CD14-positive monocyte (primary cell): ENCODE data around the gene ALKAL2. TPM values are rescaled to one million over a fixed set of nuclear protein-coding genes. Genes with fewer than 3 reads are reported as not detected.

Experiments
- DNase-seq, 3 donors: peaks; one replicate each; pipeline ENCODE4 v3.0.0-alpha.2; 2011 to 2022
- H2AFZ ChIP-seq: 2 replicates; pipeline ENCODE4 v1.6.0; 2012; ENCODE audit warnings: mild to moderate bottlenecking, low read depth, low read length, inconsistent platforms; ENCODE audit not compliant: insufficient read depth, poor library complexity, severe bottlenecking
- H3K27ac ChIP-seq, 2 donors: 1 replicate in 1 of 2; 2 replicates in 1 of 2; pipeline ENCODE4 v1.5.1; 2012 to 2013; ENCODE audit warnings: low read length in 2 of 2, control low read depth in 1 of 2, inconsistent platforms in 1 of 2, low read depth in 1 of 2, mild to moderate bottlenecking in 1 of 2
- H3K27me3 ChIP-seq, 2 donors: one replicate each; pipeline versions ENCODE4 v1.6.0 to v1.6.1; 2011 to 2013; ENCODE audit warnings: low read length in 2 of 2; ENCODE audit not compliant: control insufficient read depth in 2 of 2, insufficient read depth in 2 of 2
- H3K36me3 ChIP-seq, 2 donors: replicated peaks in 1 of 2; 1 replicate in 1 of 2; 2 replicates in 1 of 2; pipeline versions ENCODE4 v1.5.1 to v1.6.1; 2012 to 2013; ENCODE audit warnings: low read length in 2 of 2, control low read depth in 1 of 2, inconsistent platforms in 1 of 2, mild to moderate bottlenecking in 1 of 2; ENCODE audit not compliant: insufficient read depth in 2 of 2, control insufficient read depth in 1 of 2
- H3K4me1 ChIP-seq, 2 donors: 1 replicate in 1 of 2; 2 replicates in 1 of 2; pipeline versions ENCODE4 v1.5.1 to v1.6.1; 2012 to 2013; ENCODE audit warnings: low read length in 2 of 2, control low read depth in 1 of 2, inconsistent platforms in 1 of 2, mild to moderate bottlenecking in 1 of 2, moderate library complexity in 1 of 2; ENCODE audit not compliant: insufficient read depth in 2 of 2, control insufficient read depth in 1 of 2
- H3K4me2 ChIP-seq: replicated peaks from 2 replicates; pipeline ENCODE3; 2012; ENCODE audit warnings: low read length, moderate library complexity, mild to moderate bottlenecking; ENCODE audit not compliant: poor library complexity, severe bottlenecking; ENCODE audit errors: extremely low read depth
- H3K4me3 ChIP-seq, 3 experiments: fragments of 200-600 bp in 1 of 3; sonication (generic) in 1 of 3; replicated peaks in 1 of 3; 1 replicate in 2 of 3; 2 replicates in 1 of 3; pipeline ENCODE4 v1.5.1; 2011 to 2013; ENCODE audit warnings: low read length in 3 of 3, mild to moderate bottlenecking in 3 of 3, control low read depth in 2 of 3, low read depth in 2 of 3, inconsistent platforms in 1 of 3, moderate library complexity in 1 of 3
- H3K79me2 ChIP-seq: 2 replicates; pipeline ENCODE4 v1.6.0; 2012; ENCODE audit warnings: mild to moderate bottlenecking, control low read depth, inconsistent platforms, low read length, moderate library complexity; ENCODE audit not compliant: insufficient read depth
- H3K9ac ChIP-seq: 2 replicates; pipeline ENCODE4 v1.6.0; 2017; ENCODE audit warnings: low read length, mild to moderate bottlenecking; ENCODE audit not compliant: insufficient read depth, poor library complexity, severe bottlenecking
- H3K9me3 ChIP-seq, 2 donors: replicated peaks in 1 of 2; 1 replicate in 1 of 2; 2 replicates in 1 of 2; pipeline versions ENCODE4 v1.5.1 to v1.6.1; 2012 to 2013; ENCODE audit warnings: low read length in 2 of 2, control low read depth in 1 of 2; ENCODE audit not compliant: control insufficient read depth in 1 of 2, insufficient read depth in 1 of 2
- H4K20me1 ChIP-seq: 2 replicates; pipeline ENCODE4 v1.6.0; 2012; ENCODE audit warnings: mild to moderate bottlenecking, low read length, control low read depth, moderate library complexity; ENCODE audit not compliant: insufficient read depth
- H3K27ac Mint-ChIP-seq, 7 donors: one replicate each; pipeline ENCODE4 v1.8.0; 2020; ENCODE audit warnings: mild to moderate bottlenecking in 7 of 7, mixed read lengths in 7 of 7, moderate library complexity in 6 of 7, inconsistent platforms in 2 of 7
- H3K27me3 Mint-ChIP-seq, 3 donors: one replicate each; pipeline ENCODE4 v1.8.0; 2021 to 2022; ENCODE audit warnings: low read depth in 3 of 3, mild to moderate bottlenecking in 3 of 3, mixed read lengths in 3 of 3, moderate library complexity in 3 of 3, inconsistent platforms in 1 of 3
- H3K36me3 Mint-ChIP-seq, 2 donors: one replicate each; pipeline ENCODE4 v1.8.0; 2020; ENCODE audit warnings: mixed read lengths in 2 of 2, inconsistent platforms in 1 of 2, mild to moderate bottlenecking in 1 of 2
- H3K4me1 Mint-ChIP-seq: one replicate; pipeline ENCODE4 v1.8.0; 2020; ENCODE audit warnings: mild to moderate bottlenecking, mixed read lengths
- H3K4me3 Mint-ChIP-seq, 2 donors: one replicate each; pipeline ENCODE4 v1.8.0; 2020; ENCODE audit warnings: mild to moderate bottlenecking in 2 of 2, mixed read lengths in 2 of 2, moderate library complexity in 1 of 2
- H3K9me3 Mint-ChIP-seq, 7 donors: one replicate each; pipeline ENCODE4 v1.8.0; 2020 to 2022; ENCODE audit warnings: mixed read lengths in 7 of 7, mild to moderate bottlenecking in 6 of 7, moderate library complexity in 6 of 7, inconsistent platforms in 2 of 7
- WGBS: methylation state at CpG from one replicate; pipeline ENCODE4 v1.1.5; 2013; ENCODE audit warnings: missing lambda C conversion rate; ENCODE audit not compliant: insufficient coverage; 5-methylcytosine and 5-hydroxymethylcytosine counted together
- intact Hi-C, 2 donors: fragments of 100-400 bp; cut with micrococcal nuclease; formaldehyde crosslinking; loops; one replicate each; pipeline versions ENCODE4 v1.15.0 to v1.15.1; 2023
- polyA plus RNA-seq, 3 donors: library from polyadenylated mRNA; depleted of rRNA in 1 of 3; unstranded in 2 of 3; stranded (reverse) in 1 of 3; fragments of 300-500 nt in 2 of 3; fragments of >200 nt in 1 of 3; fragmentation: Illumina TruSeq in 2 of 3; gene quantifications; 1 replicate in 2 of 3; 2 replicates in 1 of 3; pipeline ENCODE4 v1.2.3, GENCODE V29; 2012 to 2021
- TF ChIP-seq, protein P1 (sequence below): fragments of 200-600 bp; IDR thresholded peaks from one replicate; pipeline ENCODE4 v1.8.0; 2022; ENCODE audit warnings: antibody characterized with exemption, mild to moderate bottlenecking

The ALKAL2 gene
- polyA plus RNA-seq, 3 donors = not detected

- no peak overlapping the region for H3K9ac ChIP-seq
- peak overlapping the region in 1 of 7 donors; percentile 0 for H3K27ac Mint-ChIP-seq
- DNase-seq = no peak
- peaks cover 21 to 25% of the 10 kb centered on the region in 2 donors for H3K36me3 Mint-ChIP-seq
- H3K9me3 ChIP-seq = no peaks in the 10 kb centered on the region
- peaks cover 0 to 3% (median 0%) of the 10 kb centered on the region in 3 donors for H3K27me3 Mint-ChIP-seq
- no peak overlapping the region for H2AFZ ChIP-seq
- intact Hi-C loops = no loop called here
- no peak overlapping the region for H3K4me3 Mint-ChIP-seq
- H3K36me3 ChIP-seq = peaks cover 0 to 3% of the 10 kb centered on the region in 2 donors
- no peaks in the 10 kb centered on the region for H3K79me2 ChIP-seq
- H3K4me2 ChIP-seq = no peak overlapping the region
- H3K4me1 Mint-ChIP-seq = no peaks in the 10 kb centered on the region
- H3K4me1 ChIP-seq = no peaks in the 10 kb centered on the region
- 82% methylated on average over 3 of the region's 3 CpGs for WGBS
- H4K20me1 ChIP-seq = no peaks in the 10 kb centered on the region
- TF ChIP-seq, protein P1, sequence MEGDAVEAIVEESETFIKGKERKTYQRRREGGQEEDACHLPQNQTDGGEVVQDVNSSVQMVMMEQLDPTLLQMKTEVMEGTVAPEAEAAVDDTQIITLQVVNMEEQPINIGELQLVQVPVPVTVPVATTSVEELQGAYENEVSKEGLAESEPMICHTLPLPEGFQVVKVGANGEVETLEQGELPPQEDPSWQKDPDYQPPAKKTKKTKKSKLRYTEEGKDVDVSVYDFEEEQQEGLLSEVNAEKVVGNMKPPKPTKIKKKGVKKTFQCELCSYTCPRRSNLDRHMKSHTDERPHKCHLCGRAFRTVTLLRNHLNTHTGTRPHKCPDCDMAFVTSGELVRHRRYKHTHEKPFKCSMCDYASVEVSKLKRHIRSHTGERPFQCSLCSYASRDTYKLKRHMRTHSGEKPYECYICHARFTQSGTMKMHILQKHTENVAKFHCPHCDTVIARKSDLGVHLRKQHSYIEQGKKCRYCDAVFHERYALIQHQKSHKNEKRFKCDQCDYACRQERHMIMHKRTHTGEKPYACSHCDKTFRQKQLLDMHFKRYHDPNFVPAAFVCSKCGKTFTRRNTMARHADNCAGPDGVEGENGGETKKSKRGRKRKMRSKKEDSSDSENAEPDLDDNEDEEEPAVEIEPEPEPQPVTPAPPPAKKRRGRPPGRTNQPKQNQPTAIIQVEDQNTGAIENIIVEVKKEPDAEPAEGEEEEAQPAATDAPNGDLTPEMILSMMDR = no peak
- no peak overlapping the region for H3K4me3 ChIP-seq
- H3K27me3 ChIP-seq = no peaks in the 10 kb centered on the region
- H3K27ac ChIP-seq = no peak overlapping the region
- peaks cover 0 to 5% (median 2%) of the 10 kb centered on the region in 7 donors for H3K9me3 Mint-ChIP-seq
Observed at GRCh38 chr2:238431-238830, 49.5 kb downstream of the ALKAL2 start.

DNA sequence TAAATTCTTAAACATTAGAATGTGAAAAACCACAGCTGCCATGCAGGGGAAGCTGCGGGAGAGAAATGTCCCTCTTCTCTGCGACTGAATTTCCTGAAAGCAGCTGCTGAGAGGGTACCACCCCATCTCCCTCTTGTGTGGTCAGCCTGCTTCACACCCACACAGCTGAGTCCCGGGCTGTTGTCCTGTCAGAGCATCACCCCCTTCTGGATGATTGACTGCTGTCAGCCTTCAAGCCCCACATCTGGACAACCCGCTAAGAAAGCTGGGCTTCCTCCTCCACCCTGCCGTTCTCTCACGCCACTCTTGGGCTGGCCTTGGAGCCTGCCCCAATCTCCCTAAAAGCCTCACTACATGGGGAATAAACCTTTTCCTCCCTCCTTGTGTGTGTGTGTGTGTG is 50.0 kb downstream of the ALKAL2 start:
- WGBS = 8% methylated on average over 2 of the region's 6 CpGs
- no peak overlapping the region for H3K9ac ChIP-seq
- H3K4me1 ChIP-seq = no peaks in the 10 kb centered on the region
- intact Hi-C loops = no loop called here
- H3K9me3 ChIP-seq = no peaks in the 10 kb centered on the region
- Mint-ChIP-seq H3K4me1 (no peaks in the 10 kb centered on the region), H3K9me3 (peaks cover 0 to 5% (median under 1%) of the 10 kb centered on the region in 7 donors), H3K27ac (no peak overlapping the region), H3K27me3 (peaks cover 0 to 3% (median 0%) of the 10 kb centered on the region in 3 donors), H3K4me3 (no peak overlapping the region), H3K36me3 (peaks cover 19 to 21% of the 10 kb centered on the region in 2 donors)
- TF ChIP-seq, protein P1 = no peak
- H3K36me3 ChIP-seq = no peaks in the 10 kb centered on the region
- no peak overlapping the region for H3K4me3 ChIP-seq
- H2AFZ ChIP-seq = no peak overlapping the region
- H3K27ac ChIP-seq = no peak overlapping the region
- H4K20me1 ChIP-seq = no peaks in the 10 kb centered on the region
- no peak for DNase-seq
- no peaks in the 10 kb centered on the region for H3K27me3 ChIP-seq
- no peaks in the 10 kb centered on the region for H3K79me2 ChIP-seq
- no peak overlapping the region for H3K4me2 ChIP-seq
